Gastrocnemius medialis (tissue), 4 donors: ENCODE measurements around the gene COL19A1.

Source experiments
- POLR2A ChIP-seq, 2 donors: fragments of 450-650 bp; IDR thresholded peaks; one replicate each; pipeline ENCODE4 v1.6.1; 2017; ENCODE audit warnings: antibody characterized with exemption in 2 of 2, mild to moderate bottlenecking in 2 of 2, moderate library complexity in 2 of 2
- TF ChIP-seq, protein P1 (sequence below), 5 experiments: fragments of 450-650 bp in 3 of 5; fragments of 200-600 bp in 2 of 5; sonication (generic) in 2 of 5; IDR thresholded peaks in 4 of 5; conservative IDR thresholded peaks in 1 of 5; 1 replicate in 4 of 5; 2 replicates in 1 of 5; pipeline ENCODE4 v1.5.1; 2016 to 2019; ENCODE audit warnings: antibody characterized with exemption in 5 of 5, mild to moderate bottlenecking in 3 of 5, moderate library complexity in 3 of 5

DNA sequence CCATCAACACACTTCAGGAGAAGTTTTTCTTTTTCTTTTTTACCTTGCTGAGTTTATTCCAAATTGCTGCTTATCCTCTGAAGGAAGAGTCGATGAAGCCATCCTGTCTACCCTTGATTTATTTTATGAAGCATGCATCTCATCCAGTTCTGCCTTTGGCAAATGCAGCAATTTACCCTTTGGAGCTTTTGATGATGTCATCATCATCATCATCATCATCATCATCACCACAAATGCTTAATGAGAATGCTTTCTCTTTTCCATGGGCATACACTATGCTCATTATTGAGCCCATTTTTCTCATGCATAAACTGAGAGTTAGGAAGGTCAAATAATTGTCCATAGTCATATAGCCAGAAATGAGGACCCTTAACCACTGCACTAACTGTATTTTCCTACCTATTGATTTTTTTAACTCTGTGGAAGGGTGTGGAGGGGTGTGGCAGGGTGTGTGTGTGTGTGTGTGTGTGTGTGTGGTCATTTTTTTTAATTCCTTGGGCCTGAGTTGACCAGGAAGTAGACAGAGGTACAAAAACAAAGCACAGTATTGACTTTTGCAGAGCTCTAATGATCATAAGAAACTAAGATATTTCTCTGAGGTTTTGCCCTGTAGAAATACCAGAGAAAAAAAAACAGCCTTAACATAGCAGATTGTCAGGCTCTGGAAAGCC lies 353.7 kb downstream of the COL19A1 start:
- no peak for TF ChIP-seq POLR2A (IDR thresholded peaks at IDR 0.05)
- TF ChIP-seq, protein P1, sequence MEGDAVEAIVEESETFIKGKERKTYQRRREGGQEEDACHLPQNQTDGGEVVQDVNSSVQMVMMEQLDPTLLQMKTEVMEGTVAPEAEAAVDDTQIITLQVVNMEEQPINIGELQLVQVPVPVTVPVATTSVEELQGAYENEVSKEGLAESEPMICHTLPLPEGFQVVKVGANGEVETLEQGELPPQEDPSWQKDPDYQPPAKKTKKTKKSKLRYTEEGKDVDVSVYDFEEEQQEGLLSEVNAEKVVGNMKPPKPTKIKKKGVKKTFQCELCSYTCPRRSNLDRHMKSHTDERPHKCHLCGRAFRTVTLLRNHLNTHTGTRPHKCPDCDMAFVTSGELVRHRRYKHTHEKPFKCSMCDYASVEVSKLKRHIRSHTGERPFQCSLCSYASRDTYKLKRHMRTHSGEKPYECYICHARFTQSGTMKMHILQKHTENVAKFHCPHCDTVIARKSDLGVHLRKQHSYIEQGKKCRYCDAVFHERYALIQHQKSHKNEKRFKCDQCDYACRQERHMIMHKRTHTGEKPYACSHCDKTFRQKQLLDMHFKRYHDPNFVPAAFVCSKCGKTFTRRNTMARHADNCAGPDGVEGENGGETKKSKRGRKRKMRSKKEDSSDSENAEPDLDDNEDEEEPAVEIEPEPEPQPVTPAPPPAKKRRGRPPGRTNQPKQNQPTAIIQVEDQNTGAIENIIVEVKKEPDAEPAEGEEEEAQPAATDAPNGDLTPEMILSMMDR (IDR thresholded peaks at IDR 0.05 in 4 of 5, conservative IDR thresholded peaks at IDR 0.05 in 1 of 5), result no peak
